Esophagus mucosa (tissue), 1 donor: ENCODE results near the gene PCDHB15. TPM values are rescaled to one million over a fixed set of nuclear protein-coding genes. Genes with fewer than 3 reads are reported as not detected.

Source experiments
- ATAC-seq: fragments of 200-7000 bp; cut with Tn5 transposase; one replicate; pipeline ENCODE4 v1.9.1; 2020
- total RNA-seq: library from RNA; stranded (reverse); gene quantifications from one replicate; pipeline ENCODE4 v1.2.4, GENCODE V29; 2023
- donor health status: DM: yes; HTN: yes; CAD: no.

Gene PCDHB15
- total RNA-seq, 1 donor from 2014 or later = 0.44 TPM

- ATAC-seq = no peak
Measured at GRCh38 chr5:141250576-141250975, 5.4 kb downstream of the PCDHB15 start.

DNA sequence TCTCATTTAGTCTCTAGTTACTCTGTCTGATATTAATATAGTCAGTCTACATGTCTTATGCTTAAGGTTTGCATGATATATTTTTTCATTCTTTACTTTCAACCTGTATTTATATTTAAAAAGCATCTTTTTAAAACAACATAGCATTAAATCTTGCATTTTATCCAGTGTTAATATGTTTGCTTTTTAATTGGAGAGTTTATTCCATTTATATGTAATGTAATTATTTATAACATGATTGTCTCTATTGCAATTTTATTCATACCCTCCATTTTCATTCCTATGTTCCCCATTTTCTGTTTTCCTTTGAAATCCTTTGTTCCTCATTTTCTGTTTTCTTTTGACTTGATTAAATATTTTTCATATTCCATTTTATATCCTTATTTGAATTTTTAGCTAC, 13.3 kb downstream of the PCDHB15 start:
- ATAC-seq = no peak

- ATAC-seq = no peak
Measured at GRCh38 chr5:141258948-141259347, 13.8 kb downstream of the PCDHB15 start.

- ATAC-seq = no peak
Measured at GRCh38 chr5:141260458-141261237, 15.5 kb downstream of the PCDHB15 start.

DNA sequence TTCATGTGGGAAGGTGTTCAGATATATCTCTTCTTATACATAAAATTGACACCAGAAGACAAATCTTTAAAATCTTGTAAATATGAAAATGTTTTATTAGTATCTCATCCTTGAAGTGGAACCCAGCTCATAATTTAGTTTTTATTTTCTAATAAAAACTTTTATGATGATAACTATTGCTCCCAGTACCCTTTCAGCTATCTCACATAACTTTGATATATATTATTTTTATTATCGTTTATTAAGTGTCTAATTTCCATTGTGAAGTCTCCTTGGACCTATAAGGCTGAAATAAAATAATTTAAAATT, 16.0 kb downstream of the PCDHB15 start:
- no peak for ATAC-seq

DNA sequence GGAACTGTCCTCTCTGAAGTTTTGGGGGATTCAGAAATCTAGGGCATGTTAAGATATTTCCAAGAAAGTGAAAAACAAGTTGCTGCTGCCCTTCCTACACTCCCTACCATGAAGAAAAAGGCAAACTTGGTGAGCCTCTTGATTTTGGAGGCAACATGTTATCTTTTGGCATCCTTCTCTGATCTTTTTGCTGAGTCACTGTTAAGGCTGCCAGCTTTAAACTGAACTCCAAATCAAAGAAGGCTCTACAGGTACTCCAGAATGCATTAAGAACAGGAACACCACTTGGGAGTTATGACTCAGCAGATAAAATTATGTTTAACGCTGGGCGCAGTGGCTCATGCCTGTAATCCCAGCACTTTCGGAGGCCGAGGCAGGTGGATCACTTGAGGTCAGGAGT, 24.0 kb downstream of the PCDHB15 start:
- ATAC-seq = no peak

GRCh38 chr5:141272906-141273305, 27.7 kb downstream of the PCDHB15 start:
- no peak for ATAC-seq

GRCh38 chr5:141298376-141298775, 53.2 kb downstream of the PCDHB15 start:
- no peak for ATAC-seq

Other genes with a start within 250 kb of the PCDHB15 start
- gene PCDHB1, start 194.0 kb upstream of the PCDHB15 start, total RNA-seq = not detected
- 2.2 TPM for gene PCDHB2, start 150.8 kb upstream of the PCDHB15 start, total RNA-seq
- gene PCDHB3, start 144.9 kb upstream of the PCDHB15 start, total RNA-seq = 0.52 TPM
- 0.52 TPM for gene PCDHB4, start 123.6 kb upstream of the PCDHB15 start, total RNA-seq
- gene PCDHB5, start 110.2 kb upstream of the PCDHB15 start, total RNA-seq = 0.40 TPM
- gene PCDHB6, start 95.3 kb upstream of the PCDHB15 start, total RNA-seq = 0.16 TPM
- gene PCDHB7, start 72.8 kb upstream of the PCDHB15 start, total RNA-seq = 0.20 TPM
- 0.40 TPM for gene PCDHB8, start 67.6 kb upstream of the PCDHB15 start, total RNA-seq
- 0.48 TPM for gene PCDHB16, start 63.0 kb upstream of the PCDHB15 start, total RNA-seq
- gene PCDHB9, start 58.2 kb upstream of the PCDHB15 start, total RNA-seq = 0.48 TPM
- 0.80 TPM for gene PCDHB10, start 53.0 kb upstream of the PCDHB15 start, total RNA-seq
- 0.44 TPM for gene PCDHB11, start 45.8 kb upstream of the PCDHB15 start, total RNA-seq
- gene PCDHB12, start 36.7 kb upstream of the PCDHB15 start, total RNA-seq = 0.72 TPM
- gene PCDHB13, start 31.5 kb upstream of the PCDHB15 start, total RNA-seq = 3.4 TPM
- 2.0 TPM for gene PCDHB14, start 22.1 kb upstream of the PCDHB15 start, total RNA-seq
- gene SLC25A2, start 58.7 kb downstream of the PCDHB15 start, total RNA-seq = 0.24 TPM
- gene TAF7, start 75.4 kb downstream of the PCDHB15 start, total RNA-seq = 35.1 TPM
- gene PCDHGA1, start 85.1 kb downstream of the PCDHB15 start, total RNA-seq = 0.40 TPM
- 0.68 TPM for gene PCDHGA2, start 93.4 kb downstream of the PCDHB15 start, total RNA-seq
- 0.76 TPM for gene PCDHGA3, start 98.4 kb downstream of the PCDHB15 start, total RNA-seq
- gene PCDHGB1, start 104.7 kb downstream of the PCDHB15 start, total RNA-seq = 0.92 TPM
- 0.48 TPM for gene PCDHGA4, start 109.6 kb downstream of the PCDHB15 start, total RNA-seq
- 1.2 TPM for gene PCDHGB2, start 114.6 kb downstream of the PCDHB15 start, total RNA-seq
- gene PCDHGA5, start 118.8 kb downstream of the PCDHB15 start, total RNA-seq = 0.72 TPM
- 0.76 TPM for gene PCDHGB3, start 124.8 kb downstream of the PCDHB15 start, total RNA-seq
- gene PCDHGA6, start 128.5 kb downstream of the PCDHB15 start, total RNA-seq = 1.2 TPM
- 1.6 TPM for gene PCDHGA7, start 137.3 kb downstream of the PCDHB15 start, total RNA-seq
- 2.8 TPM for gene PCDHGB4, start 142.3 kb downstream of the PCDHB15 start, total RNA-seq
- 0.64 TPM for gene PCDHGA8, start 147.2 kb downstream of the PCDHB15 start, total RNA-seq
- 5.8 TPM for gene PCDHGB5, start 152.6 kb downstream of the PCDHB15 start, total RNA-seq
- gene PCDHGA9, start 157.4 kb downstream of the PCDHB15 start, total RNA-seq = 3.1 TPM
- 3.0 TPM for gene PCDHGB6, start 162.6 kb downstream of the PCDHB15 start, total RNA-seq
- gene PCDHGA10, start 167.6 kb downstream of the PCDHB15 start, total RNA-seq = 5.3 TPM
- gene PCDHGB7, start 172.3 kb downstream of the PCDHB15 start, total RNA-seq = 3.3 TPM
- gene PCDHGA11, start 175.7 kb downstream of the PCDHB15 start, total RNA-seq = 1.9 TPM
- gene PCDHGA12, start 185.1 kb downstream of the PCDHB15 start, total RNA-seq = 1.5 TPM
- 38.8 TPM for gene PCDHGC3, start 230.6 kb downstream of the PCDHB15 start, total RNA-seq
- gene PCDHGC4, start 239.6 kb downstream of the PCDHB15 start, total RNA-seq = 1.1 TPM
- gene PCDHGC5, start 243.7 kb downstream of the PCDHB15 start, total RNA-seq = 1.0 TPM